Activated naive CD8-positive, alpha-beta T cell treated with anti-CD3 and anti-CD28 coated beads, Interleukin-2, amount 50 U/mL, for 24 hours (primary cell): ENCODE results near the gene CNP.
A peak's percentile ranks its signal among the peaks of the same experiment; 100 is the strongest.

Experiments used
- ATAC-seq: fragments of 150-1000 bp; cut with Tn5 transposase; one replicate; pipeline ENCODE4 v1.10.0; 2021
- DNase-seq: peaks from one replicate; pipeline ENCODE4 v3.0.0; 2021
- H3K27ac Mint-ChIP-seq: one replicate; pipeline ENCODE4 v1.8.0; 2021; ENCODE audit warnings: mild to moderate bottlenecking, mixed read lengths
- H3K27me3 Mint-ChIP-seq: one replicate; pipeline ENCODE4 v1.8.0; 2021; ENCODE audit warnings: mixed read lengths
- H3K36me3 Mint-ChIP-seq: one replicate; pipeline ENCODE4 v1.8.0; 2021; ENCODE audit warnings: low read depth, mixed read lengths
- H3K4me1 Mint-ChIP-seq: one replicate; pipeline ENCODE4 v1.8.0; 2021; ENCODE audit warnings: mixed read lengths
- H3K4me3 Mint-ChIP-seq: one replicate; pipeline ENCODE4 v1.8.0; 2021; ENCODE audit warnings: mild to moderate bottlenecking, moderate library complexity, mixed read lengths
- H3K9me3 Mint-ChIP-seq: one replicate; pipeline ENCODE4 v1.8.0; 2021; ENCODE audit warnings: mixed read lengths

The CNP gene

GRCh38 chr17:41974658-41975057 lies 8.1 kb downstream of the CNP start:
- DNase-seq = no peak
- Mint-ChIP-seq H3K4me1 (peaks cover 7% of the 10 kb centered on the region), H3K4me3 (no peak overlapping the region), H3K9me3 (no peaks in the 10 kb centered on the region), H3K27me3 (no peaks in the 10 kb centered on the region), H3K27ac (no peak overlapping the region), H3K36me3 (peaks cover 48% of the 10 kb centered on the region)
- ATAC-seq = no peak

- no peaks in the 10 kb centered on the region for H3K27me3 Mint-ChIP-seq
- H3K4me3 Mint-ChIP-seq = no peak overlapping the region
- peaks cover 7% of the 10 kb centered on the region for H3K4me1 Mint-ChIP-seq
- ATAC-seq (no peak), DNase-seq (no peak)
- peaks cover 48% of the 10 kb centered on the region for H3K36me3 Mint-ChIP-seq
- no peaks in the 10 kb centered on the region for H3K9me3 Mint-ChIP-seq
- peak overlapping the region; percentile 12 for H3K27ac Mint-ChIP-seq
These were observed 8.8 kb downstream of the CNP start for GRCh38 chr17:41975099-41976083.

GRCh38 chr17:41976142-41976768 lies 9.7 kb downstream of the CNP start:
- peaks cover 51% of the 10 kb centered on the region for H3K36me3 Mint-ChIP-seq
- DNase-seq (no peak), ATAC-seq (no peak)
- H3K27me3 Mint-ChIP-seq = no peaks in the 10 kb centered on the region
- H3K4me1 Mint-ChIP-seq = peaks cover 2% of the 10 kb centered on the region
- no peak overlapping the region for H3K4me3 Mint-ChIP-seq
- peak overlapping the region; percentile 39 for H3K27ac Mint-ChIP-seq
- H3K9me3 Mint-ChIP-seq = no peaks in the 10 kb centered on the region

GRCh38 chr17:41977991-41978390 lies 11.4 kb downstream of the CNP start:
- DNase-seq (no peak), ATAC-seq (no peak)
- Mint-ChIP-seq H3K27me3 (no peaks in the 10 kb centered on the region), H3K27ac (no peak overlapping the region), H3K9me3 (no peaks in the 10 kb centered on the region), H3K4me1 (no peaks in the 10 kb centered on the region), H3K36me3 (peaks cover 56% of the 10 kb centered on the region), H3K4me3 (no peak overlapping the region)

- ATAC-seq (no peak), DNase-seq (no peak)
- peak overlapping the region; percentile 27 for H3K27ac Mint-ChIP-seq
- no peaks in the 10 kb centered on the region for H3K9me3 Mint-ChIP-seq
- H3K4me1 Mint-ChIP-seq = peaks cover 6% of the 10 kb centered on the region
- H3K4me3 Mint-ChIP-seq = no peak overlapping the region
- no peaks in the 10 kb centered on the region for H3K27me3 Mint-ChIP-seq
- peaks cover 57% of the 10 kb centered on the region for H3K36me3 Mint-ChIP-seq
These were observed 15.6 kb downstream of the CNP start for GRCh38 chr17:41982026-41982760.

- Mint-ChIP-seq H3K27me3 (no peaks in the 10 kb centered on the region), H3K4me3 (no peak overlapping the region), H3K36me3 (peaks cover 67% of the 10 kb centered on the region), H3K4me1 (peaks cover 19% of the 10 kb centered on the region), H3K9me3 (no peaks in the 10 kb centered on the region), H3K27ac (no peak overlapping the region)
- DNase-seq = no peak
- no peak for ATAC-seq
These were observed 17.9 kb downstream of the CNP start for GRCh38 chr17:41984454-41984853.

GRCh38 chr17:41985919-41986318 lies 19.3 kb downstream of the CNP start:
- no peaks in the 10 kb centered on the region for H3K27me3 Mint-ChIP-seq
- DNase-seq (no peak), ATAC-seq (no peak)
- no peak overlapping the region for H3K4me3 Mint-ChIP-seq
- peaks cover 19% of the 10 kb centered on the region for H3K4me1 Mint-ChIP-seq
- no peaks in the 10 kb centered on the region for H3K9me3 Mint-ChIP-seq
- H3K27ac Mint-ChIP-seq = no peak overlapping the region
- peaks cover 66% of the 10 kb centered on the region for H3K36me3 Mint-ChIP-seq

GRCh38 chr17:41986634-41987033 lies 20.0 kb downstream of the CNP start:
- no peaks in the 10 kb centered on the region for H3K9me3 Mint-ChIP-seq
- H3K27ac Mint-ChIP-seq = peak overlapping the region; percentile 83
- peaks cover 68% of the 10 kb centered on the region for H3K36me3 Mint-ChIP-seq
- ATAC-seq = no peak
- no peak overlapping the region for H3K4me3 Mint-ChIP-seq
- H3K4me1 Mint-ChIP-seq = peaks cover 19% of the 10 kb centered on the region
- no peaks in the 10 kb centered on the region for H3K27me3 Mint-ChIP-seq
- DNase-seq = no peak

- Mint-ChIP-seq H3K4me3 (no peak overlapping the region), H3K4me1 (peaks cover 19% of the 10 kb centered on the region), H3K9me3 (no peaks in the 10 kb centered on the region), H3K36me3 (peaks cover 64% of the 10 kb centered on the region), H3K27ac (peak overlapping the region; percentile 83), H3K27me3 (no peaks in the 10 kb centered on the region)
- peak; percentile 93 for ATAC-seq
- DNase-seq = no peak
These were observed 21.0 kb downstream of the CNP start for GRCh38 chr17:41987642-41988041.

- ATAC-seq (no peak), DNase-seq (no peak)
- peak overlapping the region; percentile 83 for H3K27ac Mint-ChIP-seq
- no peaks in the 10 kb centered on the region for H3K27me3 Mint-ChIP-seq
- peaks cover 63% of the 10 kb centered on the region for H3K36me3 Mint-ChIP-seq
- no peak overlapping the region for H3K4me3 Mint-ChIP-seq
- H3K9me3 Mint-ChIP-seq = no peaks in the 10 kb centered on the region
- H3K4me1 Mint-ChIP-seq = peaks cover 19% of the 10 kb centered on the region
These were observed 21.8 kb downstream of the CNP start for GRCh38 chr17:41988418-41988817.

GRCh38 chr17:41989702-41990419 lies 23.3 kb downstream of the CNP start:
- Mint-ChIP-seq H3K9me3 (no peaks in the 10 kb centered on the region), H3K27ac (no peak overlapping the region), H3K36me3 (peaks cover 63% of the 10 kb centered on the region), H3K4me1 (peaks cover 19% of the 10 kb centered on the region), H3K4me3 (no peak overlapping the region), H3K27me3 (no peaks in the 10 kb centered on the region)
- DNase-seq (no peak), ATAC-seq (no peak)

- Mint-ChIP-seq H3K27ac (no peak overlapping the region), H3K4me1 (peaks cover 30% of the 10 kb centered on the region), H3K4me3 (no peak overlapping the region), H3K27me3 (no peaks in the 10 kb centered on the region), H3K36me3 (peaks cover 59% of the 10 kb centered on the region), H3K9me3 (no peaks in the 10 kb centered on the region)
- ATAC-seq (no peak), DNase-seq (no peak)
These were observed 26.0 kb downstream of the CNP start for GRCh38 chr17:41992576-41992975.

GRCh38 chr17:41996855-41997164 lies 30.2 kb downstream of the CNP start:
- Mint-ChIP-seq H3K36me3 (peaks cover 52% of the 10 kb centered on the region), H3K27me3 (no peaks in the 10 kb centered on the region), H3K27ac (peak overlapping the region; percentile 81), H3K4me3 (no peak overlapping the region), H3K4me1 (peaks cover 21% of the 10 kb centered on the region), H3K9me3 (no peaks in the 10 kb centered on the region)
- no peak for DNase-seq
- peak; percentile 65 for ATAC-seq

- Mint-ChIP-seq H3K27me3 (no peaks in the 10 kb centered on the region), H3K4me1 (peaks cover 23% of the 10 kb centered on the region), H3K9me3 (no peaks in the 10 kb centered on the region), H3K27ac (no peak overlapping the region), H3K4me3 (no peak overlapping the region), H3K36me3 (peaks cover 49% of the 10 kb centered on the region)
- DNase-seq (no peak), ATAC-seq (no peak)
These were observed 31.9 kb downstream of the CNP start for GRCh38 chr17:41998497-41998896.
